Fibroblast of skin of scalp (primary cell): Measurements from ENCODE around the gene PLXNB2.

Source experiments
- DNase-seq: peaks from one replicate; pipeline ENCODE4 v3.0.0-alpha.2; 2013

Gene PLXNB2

GRCh38 chr22:50227579-50228215, 79.7 kb downstream of the PLXNB2 start:
- DNase-seq, result no peak

DNA sequence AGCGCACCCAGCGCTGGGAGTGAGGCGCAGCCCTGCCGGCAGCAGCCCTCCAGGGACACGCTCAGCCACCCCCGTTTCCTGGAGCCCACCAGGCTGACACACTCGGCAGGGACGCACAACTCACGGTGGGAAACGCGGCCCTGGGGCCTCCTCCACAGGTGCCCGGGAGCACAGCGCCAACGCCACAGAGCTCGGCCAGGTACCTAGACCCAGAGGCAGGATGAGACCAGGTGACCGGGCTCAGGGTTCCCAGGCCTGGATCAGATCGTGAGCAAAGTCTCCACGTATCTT, 80.6 kb downstream of the PLXNB2 start:
- no peak for DNase-seq

- no peak for DNase-seq
Observed at GRCh38 chr22:50226063-50226874, 81.2 kb downstream of the PLXNB2 start.

DNA sequence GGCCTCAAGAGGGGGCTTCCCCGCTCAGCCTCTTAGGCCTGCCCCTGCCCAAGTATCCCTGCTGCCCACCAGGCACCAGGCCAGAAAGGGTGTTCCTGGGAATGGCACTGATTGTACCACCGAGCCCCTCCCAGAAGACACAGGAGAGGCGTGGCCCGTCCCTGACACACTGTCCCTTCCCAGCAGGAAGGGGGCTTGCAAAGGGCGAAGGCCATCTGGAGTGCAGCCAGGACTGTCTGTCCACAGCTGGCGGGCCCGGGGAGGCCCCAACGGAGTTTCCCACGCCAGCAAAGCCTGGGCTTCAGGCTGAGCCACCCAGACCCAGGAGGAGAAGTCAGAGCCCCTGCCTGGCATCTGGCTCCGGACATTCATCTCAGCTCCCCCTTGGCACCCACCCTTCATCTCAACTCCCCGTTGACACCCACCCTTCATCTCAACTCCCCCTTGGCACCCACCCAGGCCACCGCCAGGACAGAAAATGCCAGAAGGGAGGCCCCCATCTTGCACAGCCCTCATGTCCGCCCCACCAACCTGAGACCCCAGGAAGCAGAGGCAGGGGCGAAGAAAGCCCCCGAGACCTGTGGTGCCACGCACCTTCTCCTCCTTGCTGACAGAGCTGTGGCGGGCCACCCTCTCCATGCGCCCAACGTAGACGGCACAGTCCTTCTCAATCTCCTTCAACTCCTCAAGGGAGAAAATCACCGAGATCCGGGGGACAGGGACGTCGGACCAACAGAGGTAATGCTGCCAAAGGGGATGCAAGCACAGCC, 82.1 kb downstream of the PLXNB2 start:
- no peak for DNase-seq
